Retinal pigment epithelial cell (primary cell): ENCODE data around the gene HOXA5.

Experiments used
- DNase-seq: peaks from one replicate; pipeline ENCODE4 v3.0.0-alpha.2; 2010; ENCODE audit warnings: low read depth
- H3K4me3 ChIP-seq: 2 replicates; pipeline ENCODE4 v1.5.1; 2011; ENCODE audit warnings: mild to moderate bottlenecking, low read length, control low read depth, moderate library complexity
- CTCF ChIP-seq: conservative IDR thresholded peaks from 2 replicates; pipeline ENCODE4 v1.5.1; 2011; ENCODE audit warnings: low read depth, low read length, control low read depth, inconsistent platforms

The HOXA5 gene

GRCh38 chr7:27189295-27189996, 46.0 kb upstream of the HOXA5 start:
- no peak for TF ChIP-seq CTCF
- DNase-seq: no peak
- H3K4me3 ChIP-seq: no peak overlapping the region

GRCh38 chr7:27188386-27189294, 45.2 kb upstream of the HOXA5 start:
- no peak overlapping the region for H3K4me3 ChIP-seq
- no peak for DNase-seq
- no peak for TF ChIP-seq CTCF

- DNase-seq: no peak
- H3K4me3 ChIP-seq: no peak overlapping the region
These were observed 44.2 kb upstream of the HOXA5 start for GRCh38 chr7:27187475-27188385.

GRCh38 chr7:27186668-27187474, 43.4 kb upstream of the HOXA5 start:
- DNase-seq: no peak
- H3K4me3 ChIP-seq: no peak overlapping the region
- no peak for TF ChIP-seq CTCF

More at GRCh38 chr7:27187475-27188385, 44.2 kb upstream of the HOXA5 start:
- no peak for TF ChIP-seq CTCF

GRCh38 chr7:27185854-27186667, 42.6 kb upstream of the HOXA5 start:
- no peak overlapping the region for H3K4me3 ChIP-seq
- no peak for DNase-seq
- no peak for TF ChIP-seq CTCF
